G401.6 (cell line): ENCODE measurements around the gene PLCH2.

Source experiments
- FAIRE-seq: peaks from 2 replicates; lab custom pipeline; 2012; peaks lifted over from hg19 to GRCh38; lab: Jason Lieb, UNC

PLCH2 gene

GRCh38 chr1:2530513-2531361, 54.6 kb downstream of the PLCH2 start:
- FAIRE-seq: no peak

DNA sequence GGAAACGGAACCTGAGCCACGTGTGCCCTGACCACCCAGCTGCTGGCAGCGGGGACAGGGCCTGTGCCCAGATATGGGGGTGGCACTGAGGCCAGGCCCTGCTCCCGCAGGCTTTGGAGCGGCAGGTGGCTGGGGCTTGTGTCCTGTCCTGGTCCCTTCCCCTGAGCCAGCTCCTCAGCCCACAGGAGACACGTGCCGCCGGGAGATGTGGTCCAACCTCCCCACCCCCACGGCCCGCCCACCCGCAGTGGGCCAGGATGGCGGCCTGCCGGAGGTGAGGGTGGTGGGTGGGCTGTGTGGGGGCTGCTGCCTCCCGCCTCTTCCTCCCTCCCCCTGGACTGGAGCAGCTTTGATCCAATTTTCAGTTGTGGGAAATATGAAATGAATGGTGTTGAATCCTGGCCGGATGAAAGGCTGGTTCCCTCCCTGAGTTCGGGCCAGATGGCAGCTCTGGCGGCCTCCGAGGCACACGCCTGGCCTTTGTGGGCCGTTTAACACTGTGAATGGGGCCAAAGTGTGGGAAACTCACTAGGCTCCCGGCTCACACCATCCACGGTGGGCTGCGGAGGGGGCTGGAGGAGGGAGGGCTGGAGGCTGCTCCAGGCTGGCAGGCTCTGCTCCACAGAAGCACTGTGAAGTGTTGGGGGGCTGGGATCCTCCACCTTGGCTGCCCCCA, 56.5 kb downstream of the PLCH2 start:
- FAIRE-seq: no peak

DNA sequence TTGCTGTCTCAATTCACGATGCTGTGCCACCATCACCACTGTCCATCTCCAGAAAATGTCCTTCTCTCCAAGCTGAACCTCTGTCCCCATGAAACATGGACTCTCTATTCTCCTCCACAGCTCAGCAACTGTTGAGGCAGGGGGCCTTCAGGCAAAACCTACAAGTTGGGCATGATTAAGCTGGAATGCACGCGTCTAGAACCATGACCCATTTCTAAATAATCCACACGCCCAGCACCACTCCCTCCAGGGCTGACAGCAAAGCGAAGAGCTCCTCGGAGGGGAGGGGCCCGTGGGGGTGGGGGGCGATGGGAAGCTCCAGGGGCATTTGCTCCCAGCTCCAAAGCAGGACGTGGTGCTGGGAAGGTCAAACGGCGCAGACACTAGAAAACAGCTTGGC, 57.3 kb downstream of the PLCH2 start:
- FAIRE-seq: no peak

GRCh38 chr1:2534315-2534686, 58.2 kb downstream of the PLCH2 start:
- no peak for FAIRE-seq

- FAIRE-seq: no peak
Observed at GRCh38 chr1:2534687-2535441, 58.8 kb downstream of the PLCH2 start.

GRCh38 chr1:2535455-2535854, 59.4 kb downstream of the PLCH2 start:
- FAIRE-seq: no peak

- no peak for FAIRE-seq
Observed at GRCh38 chr1:2535981-2536380, 59.9 kb downstream of the PLCH2 start.

- no peak for FAIRE-seq
Observed at GRCh38 chr1:2537784-2538115, 61.7 kb downstream of the PLCH2 start.

- no peak for FAIRE-seq
Observed at GRCh38 chr1:2538376-2538775, 62.3 kb downstream of the PLCH2 start.

DNA sequence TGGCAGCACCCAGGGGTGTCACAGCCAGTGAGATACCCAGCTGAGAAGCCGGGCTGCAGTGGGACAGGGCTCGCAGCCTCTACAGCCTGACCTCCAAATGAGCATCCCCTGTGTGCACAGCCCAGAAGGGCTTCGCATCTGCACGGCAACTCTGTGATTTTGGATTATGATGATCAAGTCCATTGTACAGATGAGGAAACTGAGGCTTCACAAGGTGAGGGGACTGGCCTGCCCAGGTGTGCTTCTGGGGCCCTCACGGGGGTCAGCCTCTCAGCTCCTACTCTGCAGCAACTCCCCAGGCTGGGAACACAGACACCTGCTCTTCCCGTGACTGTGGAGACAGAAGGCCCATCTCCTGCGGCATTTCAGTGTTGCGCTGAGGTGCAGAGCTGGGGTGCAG, 62.8 kb downstream of the PLCH2 start:
- no peak for FAIRE-seq

GRCh38 chr1:2539312-2539907, 63.3 kb downstream of the PLCH2 start:
- FAIRE-seq: no peak

- no peak for FAIRE-seq
Observed at GRCh38 chr1:2540816-2541492, 64.9 kb downstream of the PLCH2 start.

DNA sequence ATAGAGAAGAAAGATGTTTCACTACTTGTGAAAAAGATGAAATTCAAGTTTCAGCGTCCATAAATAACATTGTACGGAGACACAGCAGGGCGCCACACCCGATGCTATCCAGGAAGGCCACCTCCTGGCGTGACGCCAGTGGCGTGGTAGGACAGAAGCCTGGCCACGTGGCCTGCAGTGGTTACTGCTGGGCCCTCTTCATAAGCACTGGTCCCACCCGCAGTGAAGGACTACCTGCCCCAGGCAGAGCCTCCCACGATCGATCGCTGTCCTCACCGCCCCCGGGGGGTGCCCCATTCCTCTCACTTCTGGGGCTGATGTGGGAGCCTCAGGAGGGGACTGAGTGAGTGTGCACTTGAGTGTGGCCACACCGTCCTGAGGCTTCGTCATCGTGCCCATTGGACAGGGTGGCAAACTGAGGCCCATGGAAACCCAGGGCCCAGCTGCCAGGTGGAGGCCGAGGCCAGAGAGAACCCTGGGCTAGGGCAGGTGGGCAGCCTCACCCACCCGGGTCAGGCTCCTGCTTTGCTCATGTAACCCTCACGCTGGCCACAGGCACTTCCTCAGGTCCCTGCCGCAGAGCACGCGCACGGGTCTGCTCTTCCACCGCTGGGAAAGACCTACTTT, 65.6 kb downstream of the PLCH2 start:
- no peak for FAIRE-seq

DNA sequence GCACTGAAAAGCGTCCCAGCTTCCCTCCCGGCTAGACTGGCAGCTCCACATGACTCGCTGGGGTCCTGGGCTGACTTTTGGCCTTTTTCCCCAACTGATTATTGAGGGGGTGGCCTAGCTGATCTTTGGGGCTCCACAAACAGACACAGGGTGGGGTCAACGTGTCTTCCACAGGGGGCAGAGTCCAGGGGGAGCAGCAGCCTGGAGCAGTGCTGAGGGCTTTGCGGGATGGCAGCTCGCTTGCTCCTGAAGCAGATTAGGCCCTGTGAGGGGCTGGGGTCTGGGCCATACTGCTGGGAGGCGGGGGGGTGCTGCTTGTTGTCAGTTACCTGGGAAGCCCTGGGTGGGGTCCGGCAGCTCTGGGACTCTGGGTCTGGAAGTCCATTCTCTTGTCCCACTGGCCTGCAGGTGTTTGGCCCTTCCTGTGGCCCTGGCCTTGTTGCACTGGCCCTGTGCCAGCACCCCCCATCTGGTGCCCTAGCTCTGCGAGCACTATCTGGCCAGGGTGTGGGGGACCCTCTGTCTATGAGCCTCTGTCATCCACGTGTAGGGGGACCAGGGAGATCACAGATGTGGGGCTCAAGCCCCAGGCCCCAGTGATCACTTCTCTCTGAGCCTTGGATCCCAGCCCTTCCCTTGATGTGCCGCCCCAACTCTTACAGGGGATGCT, 66.3 kb downstream of the PLCH2 start:
- no peak for FAIRE-seq

DNA sequence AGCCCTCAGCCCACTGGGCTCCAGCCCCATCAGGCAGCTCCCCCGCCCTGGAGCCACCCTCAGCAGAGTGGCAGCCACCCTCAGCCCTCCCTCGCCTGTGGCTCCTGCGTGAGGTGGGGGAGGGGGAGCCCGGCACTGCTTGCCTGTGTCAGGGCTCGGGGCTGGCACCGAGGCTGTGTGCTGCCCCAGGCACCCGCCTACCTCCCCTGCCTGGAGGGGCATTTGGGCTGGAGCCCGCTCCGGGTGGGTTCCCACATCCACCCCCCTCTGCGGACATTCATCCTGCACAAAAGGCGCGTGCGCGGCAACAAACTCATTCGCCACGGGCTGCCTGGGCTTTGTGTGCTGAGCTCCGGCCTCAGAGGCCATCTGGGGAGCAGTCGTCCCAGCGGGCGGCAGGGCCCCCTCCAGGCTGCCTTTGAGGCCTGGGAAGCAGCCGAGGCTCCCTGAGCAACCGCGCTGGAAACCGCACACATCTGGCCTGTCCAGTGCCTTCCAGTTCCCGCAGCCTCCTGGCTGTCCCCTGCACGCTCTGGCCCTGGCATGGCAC, 67.5 kb downstream of the PLCH2 start:
- no peak for FAIRE-seq

- FAIRE-seq: no peak
Observed at GRCh38 chr1:2544093-2544874, 68.2 kb downstream of the PLCH2 start.

GRCh38 chr1:2544875-2545640, 69.0 kb downstream of the PLCH2 start:
- FAIRE-seq: no peak

DNA sequence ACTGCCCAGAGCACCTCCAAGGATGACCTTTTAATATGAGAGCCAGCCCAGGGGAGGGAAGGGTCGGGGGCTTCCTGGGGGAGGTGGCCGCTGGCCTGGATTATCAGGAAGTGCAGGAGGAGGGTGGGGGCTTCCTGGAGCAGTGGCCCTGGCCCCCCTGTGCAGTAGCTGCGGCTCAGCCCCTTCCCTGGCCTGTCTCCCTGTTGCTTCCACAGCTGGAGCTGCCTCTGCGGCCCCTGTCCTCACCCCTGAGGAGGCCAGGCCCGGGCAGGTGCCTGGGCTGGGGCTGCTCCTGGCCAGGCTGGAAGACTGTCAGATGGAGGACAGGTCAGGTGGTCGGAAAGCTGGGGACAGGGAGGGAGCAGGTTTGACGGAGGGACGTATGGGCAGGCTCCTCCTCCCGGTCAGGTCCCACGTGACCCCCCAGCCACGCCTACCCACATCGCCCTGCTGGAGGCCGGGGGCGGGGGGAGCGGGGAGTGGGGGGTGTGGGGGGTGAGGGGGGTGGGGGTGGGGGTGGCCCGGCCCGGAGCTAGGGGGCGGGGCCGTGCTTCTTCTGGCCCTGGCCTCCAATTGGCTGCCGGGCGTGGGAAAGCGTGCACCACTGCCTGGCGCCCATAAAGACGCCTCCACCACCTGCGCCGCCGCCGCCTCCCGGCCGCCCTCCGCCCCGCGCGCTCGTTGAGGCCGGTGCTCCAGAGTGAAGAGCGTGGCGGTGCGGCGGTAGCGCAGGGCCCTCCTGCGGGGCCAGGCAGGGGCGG, 69.8 kb downstream of the PLCH2 start:
- FAIRE-seq: no peak
